Cerebellar nuclear complex (tissue), 1 donor: ENCODE results near the gene BANP.
"Not testable (repeated sequence)": the region's sequence is repeated elsewhere in the genome, so short reads cannot be mapped to it uniquely, and the experiment has no call there.

Experiments used
- DNase-seq, 2 experiments: peaks; one replicate each; lab custom pipeline; 2025; lab: John Stamatoyannopoulos, UW

The BANP gene

GRCh38 chr16:88030961-88031360 is 79.7 kb downstream of the BANP start:
- not testable (repeated sequence) for DNase-seq

- DNase-seq = not testable (repeated sequence)
Measured at GRCh38 chr16:88033003-88033740, 81.9 kb downstream of the BANP start.

GRCh38 chr16:88034770-88035169 is 83.5 kb downstream of the BANP start:
- no peak for DNase-seq

- DNase-seq = no peak
Measured at GRCh38 chr16:88035292-88035691, 84.1 kb downstream of the BANP start.

GRCh38 chr16:88035884-88036639 is 84.8 kb downstream of the BANP start:
- DNase-seq = not testable (repeated sequence)

GRCh38 chr16:88036640-88036996 is 85.4 kb downstream of the BANP start:
- DNase-seq = not testable (repeated sequence)

- not testable (repeated sequence) for DNase-seq
Measured at GRCh38 chr16:88037359-88037758, 86.1 kb downstream of the BANP start.

- not testable (repeated sequence) for DNase-seq
Measured at GRCh38 chr16:88037876-88038525, 86.8 kb downstream of the BANP start.

- not testable (repeated sequence) for DNase-seq
Measured at GRCh38 chr16:88038526-88038908, 87.3 kb downstream of the BANP start.

- no peak for DNase-seq
Measured at GRCh38 chr16:88039591-88039990, 88.4 kb downstream of the BANP start.

GRCh38 chr16:88040196-88040876 is 89.1 kb downstream of the BANP start:
- DNase-seq = not testable (repeated sequence)

GRCh38 chr16:88040877-88041244 is 89.6 kb downstream of the BANP start:
- DNase-seq = not testable (repeated sequence)

GRCh38 chr16:88041506-88041905 is 90.3 kb downstream of the BANP start:
- DNase-seq = not testable (repeated sequence)

- not testable (repeated sequence) for DNase-seq
Measured at GRCh38 chr16:88041986-88042562, 90.8 kb downstream of the BANP start.

- not testable (repeated sequence) for DNase-seq
Measured at GRCh38 chr16:88043208-88043910, 92.1 kb downstream of the BANP start.

- not testable (repeated sequence) for DNase-seq
Measured at GRCh38 chr16:88044121-88044581, 92.9 kb downstream of the BANP start.

- not testable (repeated sequence) for DNase-seq
Measured at GRCh38 chr16:88045361-88045760, 94.1 kb downstream of the BANP start.

GRCh38 chr16:88045820-88046303 is 94.6 kb downstream of the BANP start:
- DNase-seq = no peak

GRCh38 chr16:88047462-88047861 is 96.2 kb downstream of the BANP start:
- no peak for DNase-seq

GRCh38 chr16:88048985-88049384 is 97.8 kb downstream of the BANP start:
- no peak for DNase-seq
